GM12874 (cell line): ENCODE results near the gene ADM2.

Source experiments
- TF ChIP-seq, protein P1 (sequence below): IDR thresholded peaks from 2 replicates; pipeline ENCODE4 v1.5.1; 2011; ENCODE audit warnings: low read depth, mild to moderate bottlenecking, control low read depth, low read length, moderate library complexity; ENCODE audit not compliant: insufficient read depth

The ADM2 gene

GRCh38 chr22:50481045-50481439, 301 bp upstream of the ADM2 start:
- TF ChIP-seq, protein P1, sequence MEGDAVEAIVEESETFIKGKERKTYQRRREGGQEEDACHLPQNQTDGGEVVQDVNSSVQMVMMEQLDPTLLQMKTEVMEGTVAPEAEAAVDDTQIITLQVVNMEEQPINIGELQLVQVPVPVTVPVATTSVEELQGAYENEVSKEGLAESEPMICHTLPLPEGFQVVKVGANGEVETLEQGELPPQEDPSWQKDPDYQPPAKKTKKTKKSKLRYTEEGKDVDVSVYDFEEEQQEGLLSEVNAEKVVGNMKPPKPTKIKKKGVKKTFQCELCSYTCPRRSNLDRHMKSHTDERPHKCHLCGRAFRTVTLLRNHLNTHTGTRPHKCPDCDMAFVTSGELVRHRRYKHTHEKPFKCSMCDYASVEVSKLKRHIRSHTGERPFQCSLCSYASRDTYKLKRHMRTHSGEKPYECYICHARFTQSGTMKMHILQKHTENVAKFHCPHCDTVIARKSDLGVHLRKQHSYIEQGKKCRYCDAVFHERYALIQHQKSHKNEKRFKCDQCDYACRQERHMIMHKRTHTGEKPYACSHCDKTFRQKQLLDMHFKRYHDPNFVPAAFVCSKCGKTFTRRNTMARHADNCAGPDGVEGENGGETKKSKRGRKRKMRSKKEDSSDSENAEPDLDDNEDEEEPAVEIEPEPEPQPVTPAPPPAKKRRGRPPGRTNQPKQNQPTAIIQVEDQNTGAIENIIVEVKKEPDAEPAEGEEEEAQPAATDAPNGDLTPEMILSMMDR: no peak

GRCh38 chr22:50482107-50483074, 1.0 kb downstream of the ADM2 start:
- TF ChIP-seq, protein P1: no peak

DNA sequence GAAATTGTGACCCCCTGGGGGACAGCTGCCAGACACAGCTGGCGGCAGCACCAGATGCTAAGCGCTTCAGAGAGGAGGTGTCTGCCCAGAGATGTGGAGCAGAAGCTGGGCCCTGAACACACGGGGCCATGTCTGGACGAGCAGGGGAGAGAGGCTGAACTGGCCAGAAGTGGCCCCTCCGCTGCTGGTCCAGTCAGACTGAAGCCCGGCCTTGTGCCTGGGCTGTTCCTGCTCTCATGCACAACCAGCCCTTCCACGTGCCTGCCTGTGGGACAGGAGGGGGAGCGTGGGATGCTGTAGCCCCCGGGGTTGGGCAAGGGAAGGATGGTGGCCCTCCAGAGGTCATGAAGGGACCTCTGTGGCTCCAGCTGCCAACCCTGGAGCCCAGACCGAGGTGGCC, 1.8 kb downstream of the ADM2 start:
- TF ChIP-seq, protein P1: no peak

DNA sequence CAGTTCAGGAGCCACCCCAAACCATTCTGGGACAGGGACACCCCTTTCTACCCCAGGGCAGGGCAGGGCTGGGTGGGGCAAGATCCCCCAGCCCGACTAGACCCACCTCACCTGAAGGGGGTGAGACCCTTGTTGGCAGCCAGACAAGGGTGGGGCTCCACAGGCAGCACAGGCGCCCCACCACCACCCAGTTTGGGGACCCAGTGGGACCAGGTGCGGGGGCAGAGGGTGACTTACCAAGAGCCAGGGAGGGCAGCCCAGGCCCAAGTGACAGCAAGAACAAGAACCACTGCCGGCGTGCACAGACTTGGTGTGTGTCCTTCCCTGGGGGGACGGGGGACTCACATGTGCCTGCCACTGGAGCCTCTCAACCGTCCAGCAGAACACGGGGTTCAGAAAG, 2.2 kb downstream of the ADM2 start:
- TF ChIP-seq, protein P1: no peak

DNA sequence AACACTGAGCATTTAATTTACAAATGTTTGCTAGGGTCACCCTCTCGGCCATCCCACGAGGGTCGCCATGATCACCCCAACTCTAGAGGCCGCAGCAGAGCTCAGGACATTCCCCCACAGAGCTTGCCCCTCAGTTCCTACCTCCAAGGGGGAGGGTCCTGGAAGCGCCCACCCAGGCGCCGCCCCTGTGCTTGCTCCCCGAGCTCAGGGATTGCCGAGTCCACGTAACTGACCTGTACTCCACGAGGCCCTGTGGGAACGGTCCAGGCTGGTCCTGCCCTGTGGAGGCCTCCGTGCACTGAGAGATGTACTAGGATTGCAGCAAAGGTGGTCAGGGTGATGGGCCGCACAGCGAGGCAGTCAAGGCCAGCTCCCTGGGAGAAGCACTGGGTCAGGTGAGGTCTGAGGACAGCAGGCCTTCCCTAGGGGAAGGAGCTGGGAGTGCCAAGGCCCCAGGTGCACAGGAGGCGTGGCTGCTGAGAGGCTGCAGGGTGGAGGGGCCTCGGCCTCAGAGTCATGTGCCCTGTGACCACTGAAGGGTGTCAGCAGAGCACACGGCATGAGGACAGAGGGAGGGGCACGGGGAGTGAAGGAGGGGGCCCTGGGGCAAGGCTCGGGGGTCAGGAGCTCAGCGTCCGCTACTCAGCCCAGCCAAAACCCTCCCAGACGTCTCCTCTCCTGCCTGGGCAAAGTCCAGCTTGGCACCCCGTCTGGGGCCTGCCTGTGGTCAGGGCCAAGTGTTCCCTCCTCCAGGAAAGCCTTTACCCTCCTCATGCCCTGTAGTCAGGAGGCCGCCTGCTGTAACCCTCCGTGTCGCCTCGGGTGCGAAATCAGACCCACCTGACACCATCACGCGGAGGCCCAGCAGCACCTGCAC, 2.9 kb downstream of the ADM2 start:
- TF ChIP-seq, protein P1: no peak

DNA sequence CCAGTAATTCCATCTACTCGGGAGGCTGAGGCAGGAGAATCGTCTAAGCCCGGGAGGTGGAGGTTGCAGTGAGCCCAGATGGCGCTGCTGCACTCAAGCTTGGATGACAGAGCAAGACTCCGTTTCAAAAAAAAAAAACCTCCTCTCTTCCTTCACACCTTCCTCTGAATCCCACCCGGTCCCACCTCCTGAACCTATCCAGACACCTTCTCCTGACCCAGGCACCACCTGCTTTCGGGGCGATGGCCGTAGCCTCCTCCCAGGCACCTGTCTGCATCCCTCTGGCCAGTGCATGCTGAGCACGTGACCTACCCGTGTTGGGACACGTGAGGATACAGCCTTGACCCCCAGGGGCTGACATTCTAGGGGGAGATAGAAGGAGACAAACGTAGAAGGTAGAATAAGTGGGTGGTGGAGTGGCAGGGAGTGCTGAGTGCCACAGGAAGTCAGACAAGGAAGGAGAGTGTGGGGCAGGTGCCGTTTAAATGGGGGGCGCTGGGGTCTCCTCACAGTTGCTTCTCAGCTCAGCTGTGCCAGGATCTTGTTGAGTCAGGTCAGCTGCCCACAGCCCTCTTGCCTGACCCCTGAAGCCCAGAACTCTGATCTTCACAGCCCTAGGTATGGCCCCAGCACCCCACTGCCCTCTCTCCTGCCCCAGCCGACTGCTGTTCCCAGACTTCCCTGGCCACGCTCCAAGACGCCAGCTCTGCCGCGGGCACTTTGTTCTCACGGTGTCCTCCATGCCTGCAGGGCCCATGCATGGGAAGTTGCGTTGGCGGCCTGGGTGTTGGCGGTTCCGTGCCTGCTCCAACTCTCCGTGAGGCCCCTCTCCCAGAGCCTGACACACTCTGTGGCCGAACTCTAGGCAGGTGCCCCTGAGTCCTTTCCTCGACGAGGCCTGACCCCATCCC, 4.1 kb downstream of the ADM2 start:
- TF ChIP-seq, protein P1: no peak
